Left lung (tissue), 10 donors: ENCODE data around the gene KIAA0232. TPM values are rescaled to one million over a fixed set of nuclear protein-coding genes. Genes with fewer than 3 reads are reported as not detected.

ENCODE experiments used
- ATAC-seq: fragments of 200-7000 bp; cut with Tn5 transposase; one replicate; pipeline ENCODE4 v1.9.1; 2020; ENCODE audit warnings: moderate library complexity
- DNase-seq, 4 donors: peaks; one replicate each; pipeline ENCODE4 v3.0.0-alpha.2; 2013 to 2020
- H3K27ac ChIP-seq, 2 donors: fragments of 200-600 bp; sonication (generic) in 1 of 2; one replicate each; pipeline versions ENCODE4 v1.5.0 to v1.8.0; 2020 to 2021
- H3K27me3 ChIP-seq, 2 donors: fragments of 200-600 bp; sonication (generic) in 1 of 2; one replicate each; pipeline versions ENCODE4 v1.5.0 to v1.8.0; 2020 to 2021
- H3K36me3 ChIP-seq, 2 donors: fragments of 200-600 bp; sonication (generic) in 1 of 2; one replicate each; pipeline versions ENCODE4 v1.5.0 to v1.8.0; 2020 to 2021
- H3K4me1 ChIP-seq, 2 donors: fragments of 200-600 bp; one replicate each; pipeline ENCODE4 v1.8.0; 2021
- H3K4me3 ChIP-seq, 2 donors: fragments of 200-600 bp; sonication (generic) in 1 of 2; one replicate each; pipeline versions ENCODE4 v1.5.0 to v1.8.0; 2020 to 2021; ENCODE audit warnings: mild to moderate bottlenecking in 1 of 2
- H3K9me3 ChIP-seq, 2 donors: fragments of 200-600 bp; sonication (generic) in 1 of 2; one replicate each; pipeline versions ENCODE4 v1.5.0 to v1.8.0; 2020 to 2021
- CTCF ChIP-seq, 2 donors: fragments of 200-600 bp; sonication (generic) in 1 of 2; IDR thresholded peaks; one replicate each; pipeline versions ENCODE4 v1.5.0 to v1.8.0; 2021; ENCODE audit warnings: antibody characterized with exemption in 2 of 2
- intact Hi-C, 2 donors: fragments of 100-400 bp; cut with DNase I; formaldehyde crosslinking; loops; one replicate each; pipeline versions ENCODE4 v1.11.2 to v1.14.2; 2022
- polyA plus RNA-seq, 6 donors: library from polyadenylated mRNA; unstranded; fragments of 120-200 nt; gene quantifications; one replicate each; pipeline ENCODE4 v1.2.1, GENCODE V29; 2013; ENCODE audit not compliant: insufficient read length in 6 of 6
- total RNA-seq, 2 donors: library from RNA; stranded (reverse); fragmentation: NEBNext Ultra II Directional; extraction: Animal tissue kit (Norgen Biotek cat#: 25700); gene quantifications; one replicate each; pipeline ENCODE4 v1.2.1, GENCODE V29; 2021
- donor health status: DM: no; HTN: yes; CAD: no.
- donor health status: DM: no; HTN: no; CAD: no.

KIAA0232 gene
- total and polyA plus RNA-seq, 8 donors = 24.3 to 34.3 (median 29.1) TPM

GRCh38 chr4:6894528-6895498 lies 112.3 kb downstream of the KIAA0232 start:
- DNase-seq (peak in 2 of 4 donors; percentile 30 to 46), ATAC-seq (no peak)
- H3K36me3 ChIP-seq = no peaks in the 10 kb centered on the region
- no peak overlapping the region for H3K4me3 ChIP-seq
- TF ChIP-seq CTCF (IDR thresholded peaks at IDR 0.05) = no peak
- peaks cover 0 to 9% of the 10 kb centered on the region in 2 donors for H3K9me3 ChIP-seq
- no peaks in the 10 kb centered on the region for H3K27me3 ChIP-seq
- no peak overlapping the region for H3K27ac ChIP-seq
- intact Hi-C loops = no loop called here
- peaks cover 11 to 54% of the 10 kb centered on the region in 2 donors for H3K4me1 ChIP-seq

- no peak for TF ChIP-seq CTCF (IDR thresholded peaks at IDR 0.05)
- intact Hi-C loops = no loop called here
These were observed 113.5 kb downstream of the KIAA0232 start for GRCh38 chr4:6896035-6896434.

GRCh38 chr4:6898763-6899162 lies 116.2 kb downstream of the KIAA0232 start:
- peak overlapping the region in 1 of 2 donors; percentile 5 for H3K27ac ChIP-seq
- ATAC-seq (no peak), DNase-seq (no peak)
- peaks cover 0 to 10% of the 10 kb centered on the region in 2 donors for H3K27me3 ChIP-seq
- H3K4me3 ChIP-seq = no peak overlapping the region
- H3K36me3 ChIP-seq = no peaks in the 10 kb centered on the region
- H3K9me3 ChIP-seq = no peaks in the 10 kb centered on the region
- H3K4me1 ChIP-seq = peaks cover 0 to 26% of the 10 kb centered on the region in 2 donors
- no peak for TF ChIP-seq CTCF (IDR thresholded peaks at IDR 0.05)
- intact Hi-C loops = no loop called here

More at GRCh38 chr4:6896035-6896434, 113.5 kb downstream of the KIAA0232 start:
- H3K27ac ChIP-seq = no peak overlapping the region
- peaks cover 11 to 52% of the 10 kb centered on the region in 2 donors for H3K4me1 ChIP-seq
- DNase-seq (no peak), ATAC-seq (no peak)
- H3K9me3 ChIP-seq = peaks cover 0 to under 1% of the 10 kb centered on the region in 2 donors
- no peaks in the 10 kb centered on the region for H3K36me3 ChIP-seq
- no peaks in the 10 kb centered on the region for H3K27me3 ChIP-seq
- H3K4me3 ChIP-seq = no peak overlapping the region

- Histone ChIP-seq H3K9me3 (no peaks in the 10 kb centered on the region), H3K27ac (no peak overlapping the region), H3K36me3 (no peaks in the 10 kb centered on the region), H3K27me3 (peaks cover 0 to 10% of the 10 kb centered on the region in 2 donors), H3K4me3 (no peak overlapping the region), H3K4me1 (peaks cover 0 to 14% of the 10 kb centered on the region in 2 donors)
- ATAC-seq = no peak
- intact Hi-C loops = loop anchor here in 1 of 2 donors (10.0 kb wide), 2 partner anchors 95 to 175 kb away; no protein-coding TSS in a partner anchor
- no peak for TF ChIP-seq CTCF (IDR thresholded peaks at IDR 0.05)
- DNase-seq = peak in 2 of 4 donors; percentile 20 to 37
These were observed 117.8 kb downstream of the KIAA0232 start for GRCh38 chr4:6900181-6900812.

GRCh38 chr4:6900956-6901355 lies 118.4 kb downstream of the KIAA0232 start:
- Histone ChIP-seq H3K27ac (no peak overlapping the region), H3K27me3 (peaks cover 0 to 10% of the 10 kb centered on the region in 2 donors), H3K36me3 (no peaks in the 10 kb centered on the region), H3K4me3 (no peak overlapping the region), H3K9me3 (no peaks in the 10 kb centered on the region), H3K4me1 (peaks cover 0 to 14% of the 10 kb centered on the region in 2 donors)
- TF ChIP-seq CTCF (IDR thresholded peaks at IDR 0.05) = no peak
- ATAC-seq (no peak), DNase-seq (peak in 1 of 4 donors; percentile 27)
- intact Hi-C loops = loop anchor here in 1 of 2 donors (10.0 kb wide), 2 partner anchors 94 to 174 kb away; no protein-coding TSS in a partner anchor
